Measurements from ENCODE around the gene MYBPC2. TPM values are rescaled to one million over a fixed set of nuclear protein-coding genes. Genes with fewer than 3 reads are reported as not detected.
"Not testable (repeated sequence)": the region's sequence is repeated elsewhere in the genome, so short reads cannot be mapped to it uniquely, and the experiment has no call there.

Gene MYBPC2
- total RNA-seq, 1 experiment from 2014 or later, result not detected

- Histone ChIP-seq H2AFZ (ENCODE audit: low read length) (no peak overlapping the region), H3K9ac (ENCODE audit: low read length) (no peak overlapping the region), H3K36me3 (ENCODE audit: low read depth, low read length) (no peaks in the 10 kb centered on the region), H3K4me3 (ENCODE audit: low read length) (no peak overlapping the region), H3K4me2 (ENCODE audit: low read length) (no peak overlapping the region), H3K79me2 (ENCODE audit: low read length) (no peaks in the 10 kb centered on the region), H3K27ac (ENCODE audit: low read length) (no peak overlapping the region), H3K4me1 (ENCODE audit: insufficient read depth, low read length) (no peaks in the 10 kb centered on the region), H3K27me3 (ENCODE audit: low read length) (no peaks in the 10 kb centered on the region), H3K9me2 (replicated peaks; ENCODE audit: low read length) (no peaks in the 10 kb centered on the region), H4K20me1 (ENCODE audit: low read length) (no peaks in the 10 kb centered on the region), H3K9me3 (ENCODE audit: low read length) (no peaks in the 10 kb centered on the region), H3F3A (ENCODE audit: low read length, unreplicated experiment) (no peaks in the 10 kb centered on the region)
- intact Hi-C loops (cut with micrococcal nuclease), result no loop called here
- no peak for DNase-seq
- POLR2A ChIA-PET (ENCODE audit: unreplicated experiment), result no interaction called here
- CTCF ChIA-PET, result interaction anchor here (1.2 kb wide), 1 partner anchor 98 kb away, joined by 4 read pairs; no protein-coding TSS in a partner anchor
- TF ChIP-seq EZH2 (IDR thresholded peaks at IDR 0.05; ENCODE audit: low read length, unreplicated experiment) (no peak), CTCF (conservative IDR thresholded peaks at IDR 0.05; ENCODE audit: low read depth, low read length) (no peak), EZH2phosphoT487 (IDR thresholded peaks at IDR 0.05; ENCODE audit: borderline replicate concordance, low read length) (no peak)
- no TSS peak for BruUV-seq (replicated peaks)
- ATAC-seq, result no peak
Measured at GRCh38 chr19:50466706-50467039, 34.0 kb downstream of the MYBPC2 start.

- Histone ChIP-seq H3K27ac (ENCODE audit: low read length) (no peak overlapping the region), H3K9ac (ENCODE audit: low read length) (no peak overlapping the region), H3K4me2 (ENCODE audit: low read length) (no peak overlapping the region), H3K9me2 (replicated peaks; ENCODE audit: low read length) (no peaks in the 10 kb centered on the region), H2AFZ (ENCODE audit: low read length) (no peak overlapping the region), H3K9me3 (ENCODE audit: low read length) (no peaks in the 10 kb centered on the region), H3K4me3 (ENCODE audit: low read length) (no peak overlapping the region), H4K20me1 (ENCODE audit: low read length) (no peaks in the 10 kb centered on the region), H3K27me3 (ENCODE audit: low read length) (no peaks in the 10 kb centered on the region), H3K4me1 (ENCODE audit: insufficient read depth, low read length) (no peaks in the 10 kb centered on the region), H3F3A (ENCODE audit: low read length, unreplicated experiment) (no peaks in the 10 kb centered on the region), H3K36me3 (ENCODE audit: low read depth, low read length) (no peaks in the 10 kb centered on the region), H3K79me2 (ENCODE audit: low read length) (no peaks in the 10 kb centered on the region)
- no peak for TF ChIP-seq EZH2phosphoT487 (IDR thresholded peaks at IDR 0.05; ENCODE audit: borderline replicate concordance, low read length)
- no peak for TF ChIP-seq EZH2 (IDR thresholded peaks at IDR 0.05; ENCODE audit: low read length, unreplicated experiment)
- no peak for TF ChIP-seq CTCF (conservative IDR thresholded peaks at IDR 0.05; ENCODE audit: low read depth, low read length)
- BruUV-seq (replicated peaks), result no TSS peak
- CTCF ChIA-PET, result no interaction called here
- intact Hi-C loops (cut with micrococcal nuclease), result no loop called here
- POLR2A ChIA-PET (ENCODE audit: unreplicated experiment), result no interaction called here
- ATAC-seq (no peak), DNase-seq (no peak)
Measured at GRCh38 chr19:50467566-50467965, 34.9 kb downstream of the MYBPC2 start.

- Histone ChIP-seq H4K20me1 (ENCODE audit: low read length) (no peaks in the 10 kb centered on the region), H2AFZ (ENCODE audit: low read length) (no peak overlapping the region), H3K9me3 (ENCODE audit: low read length) (no peaks in the 10 kb centered on the region), H3K27me3 (ENCODE audit: low read length) (no peaks in the 10 kb centered on the region), H3K4me2 (ENCODE audit: low read length) (no peak overlapping the region), H3K36me3 (ENCODE audit: low read depth, low read length) (no peaks in the 10 kb centered on the region), H3K9ac (ENCODE audit: low read length) (no peak overlapping the region), H3K4me1 (ENCODE audit: insufficient read depth, low read length) (no peaks in the 10 kb centered on the region), H3K9me2 (replicated peaks; ENCODE audit: low read length) (no peaks in the 10 kb centered on the region), H3K4me3 (ENCODE audit: low read length) (no peak overlapping the region), H3F3A (ENCODE audit: low read length, unreplicated experiment) (no peaks in the 10 kb centered on the region), H3K79me2 (ENCODE audit: low read length) (no peaks in the 10 kb centered on the region), H3K27ac (ENCODE audit: low read length) (no peak overlapping the region)
- TF ChIP-seq EZH2 (IDR thresholded peaks at IDR 0.05; ENCODE audit: low read length, unreplicated experiment) (no peak), EZH2phosphoT487 (IDR thresholded peaks at IDR 0.05; ENCODE audit: borderline replicate concordance, low read length) (no peak), CTCF (conservative IDR thresholded peaks at IDR 0.05; ENCODE audit: low read depth, low read length) (no peak)
- intact Hi-C loops (cut with micrococcal nuclease), result no loop called here
- POLR2A ChIA-PET (ENCODE audit: unreplicated experiment), result no interaction called here
- no TSS peak for BruUV-seq (replicated peaks)
- CTCF ChIA-PET, result interaction anchor here (0.7 kb wide), 1 partner anchor 312 kb away, joined by 3 read pairs; no protein-coding TSS in a partner anchor
- no peak for ATAC-seq
- DNase-seq, result no peak
Measured at GRCh38 chr19:50468818-50469217, 36.1 kb downstream of the MYBPC2 start.

- POLR2A ChIA-PET (ENCODE audit: unreplicated experiment), result interaction anchor here (0.6 kb wide), 1 partner anchor 589 kb away, joined by 8 read pairs; no protein-coding TSS in a partner anchor
- H3K9ac ChIP-seq (ENCODE audit: low read length); CTCF ChIA-PET: not testable (repeated sequence)
Measured at GRCh38 chr19:50473336-50473735, 40.6 kb downstream of the MYBPC2 start.

More at GRCh38 chr19:50473336-50473735, 40.6 kb downstream of the MYBPC2 start:
- H3K4me2 ChIP-seq (ENCODE audit: low read length); BruUV-seq (replicated peaks); ATAC-seq; H3K27ac ChIP-seq (ENCODE audit: low read length); intact Hi-C loops (cut with micrococcal nuclease); H2AFZ ChIP-seq (ENCODE audit: low read length); DNase-seq; H3K9me3 ChIP-seq (ENCODE audit: low read length); H3F3A ChIP-seq (ENCODE audit: low read length, unreplicated experiment); H3K9me2 ChIP-seq (replicated peaks; ENCODE audit: low read length); H3K27me3 ChIP-seq (ENCODE audit: low read length); H3K4me1 ChIP-seq (ENCODE audit: insufficient read depth, low read length); H3K4me3 ChIP-seq (ENCODE audit: low read length); H3K36me3 ChIP-seq (ENCODE audit: low read depth, low read length): not testable (repeated sequence)
- Histone ChIP-seq H4K20me1 (ENCODE audit: low read length) (peaks cover 13% of the 10 kb centered on the region), H3K79me2 (ENCODE audit: low read length) (peaks cover 16% of the 10 kb centered on the region)
